ENCODE data around the gene CEP97. TPM values are rescaled to one million over a fixed set of nuclear protein-coding genes. Genes with fewer than 3 reads are reported as not detected.
"Not testable (repeated sequence)": the region's sequence is repeated elsewhere in the genome, so short reads cannot be mapped to it uniquely, and the experiment has no call there.

CEP97 gene
- total RNA-seq, 2 experiments from 2014 or later, result 16.1 to 17.1 TPM

DNA sequence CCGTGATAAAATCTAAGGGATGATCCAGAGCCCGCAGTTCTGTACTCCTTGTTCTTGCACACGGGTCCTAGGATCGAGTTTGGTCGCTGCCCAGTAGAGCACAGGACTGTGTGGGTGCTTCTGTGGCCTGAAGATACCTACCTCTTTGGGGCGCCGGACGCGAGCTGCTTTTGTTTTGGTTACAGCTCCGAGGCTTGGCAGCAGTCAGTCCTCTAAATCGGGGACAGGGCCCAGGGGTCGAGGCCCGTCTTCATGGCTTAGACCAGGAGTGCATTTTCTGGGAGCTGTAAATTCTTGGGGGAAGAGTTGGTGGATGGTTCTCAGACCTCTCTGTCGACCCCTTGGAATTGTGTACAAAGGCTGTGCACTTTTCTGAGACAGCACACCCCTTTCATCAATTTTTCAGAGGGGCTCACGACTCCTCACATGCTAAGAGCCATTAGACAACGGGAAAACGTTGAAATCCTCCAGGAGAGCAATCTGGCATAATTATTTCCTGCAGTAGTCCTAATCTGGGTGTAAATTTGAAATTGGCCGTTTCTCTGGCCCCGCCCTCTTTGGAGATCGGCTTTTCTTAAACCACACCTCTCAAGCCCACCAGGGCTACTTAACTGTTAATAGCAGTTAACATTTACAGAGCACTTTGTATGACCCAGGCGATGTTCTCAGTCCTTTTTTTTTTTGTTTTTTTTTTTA is 928 bp downstream of the CEP97 start:
- Mint-ChIP-seq H3K4me3 (peak overlapping the region; percentile 96), H3K27me3 (no peaks in the 10 kb centered on the region), H3K4me1 (peaks cover 33% of the 10 kb centered on the region), H3K36me3 (peaks cover 4% of the 10 kb centered on the region), H3K9me3 (no peaks in the 10 kb centered on the region), H3K27ac (peak overlapping the region; percentile 98)
- peak; percentile 29 for DNase-seq

DNA sequence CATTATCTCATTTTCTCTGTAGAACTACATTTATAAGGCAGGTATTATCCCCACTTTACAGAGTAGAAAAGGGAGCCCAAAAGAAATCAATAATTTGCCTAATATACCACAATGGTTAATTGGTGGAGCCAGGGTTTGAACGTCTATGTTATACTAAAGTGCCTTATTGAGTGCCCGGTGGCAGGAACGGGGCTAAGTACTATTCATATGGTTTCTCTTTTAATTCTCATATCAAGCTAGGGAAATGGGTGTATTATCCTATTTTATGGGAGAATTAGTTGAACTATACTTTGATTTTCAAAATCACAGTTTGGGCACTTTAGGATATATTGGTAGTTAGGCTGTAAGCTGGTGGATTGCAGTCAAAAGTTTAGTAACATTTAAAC is 1.5 kb downstream of the CEP97 start:
- Mint-ChIP-seq H3K27ac (no peak overlapping the region), H3K4me3 (peak overlapping the region; percentile 96), H3K36me3 (peaks cover 4% of the 10 kb centered on the region), H3K27me3 (no peaks in the 10 kb centered on the region), H3K4me1 (peaks cover 29% of the 10 kb centered on the region), H3K9me3 (no peaks in the 10 kb centered on the region)
- no peak for DNase-seq

DNA sequence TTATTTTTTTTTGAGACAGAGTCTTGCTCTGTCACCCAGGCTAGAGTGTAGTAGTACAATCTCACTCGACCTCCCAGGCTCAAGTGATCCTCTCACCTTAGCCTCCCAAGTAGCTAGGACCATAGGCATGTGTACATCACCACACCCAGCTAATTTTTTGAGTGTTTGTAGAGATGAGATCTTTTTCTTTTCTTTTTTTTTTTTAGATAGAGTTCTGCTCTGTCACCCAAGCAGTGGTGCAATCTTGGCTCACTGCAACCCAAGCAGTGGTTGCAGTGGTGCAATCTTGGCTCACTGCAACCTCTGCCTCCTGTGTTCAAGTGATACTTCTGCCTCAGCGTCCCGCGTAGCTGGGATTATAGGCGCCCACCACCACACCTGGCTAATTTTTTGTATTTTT is 5.2 kb downstream of the CEP97 start:
- peaks cover 8% of the 10 kb centered on the region for H3K4me1 Mint-ChIP-seq
- DNase-seq, result no peak
- peaks cover 18% of the 10 kb centered on the region for H3K36me3 Mint-ChIP-seq
- no peaks in the 10 kb centered on the region for H3K27me3 Mint-ChIP-seq
- H3K4me3 Mint-ChIP-seq, result no peak overlapping the region
- no peak overlapping the region for H3K27ac Mint-ChIP-seq
- no peaks in the 10 kb centered on the region for H3K9me3 Mint-ChIP-seq

DNA sequence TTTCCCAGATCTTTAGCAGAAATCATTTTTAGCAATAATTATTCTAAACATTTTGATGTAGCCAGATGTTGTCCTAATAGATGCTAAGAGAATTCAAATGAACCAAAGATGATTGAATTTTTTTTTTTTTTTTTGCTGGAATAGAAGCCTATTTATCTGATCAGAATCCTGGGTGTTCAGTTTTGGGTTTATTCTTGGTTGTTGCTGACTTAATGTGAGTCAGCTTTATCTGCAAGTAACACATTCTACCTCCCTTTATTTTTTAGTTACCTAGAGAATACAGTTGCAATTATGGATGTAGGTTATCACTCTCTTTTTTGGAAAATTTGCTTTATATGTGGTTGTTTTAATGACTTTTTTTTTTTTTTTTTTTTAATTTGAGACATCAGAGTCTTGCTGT is 6.4 kb downstream of the CEP97 start:
- Mint-ChIP-seq H3K27ac (no peak overlapping the region), H3K36me3 (peaks cover 30% of the 10 kb centered on the region), H3K9me3 (no peaks in the 10 kb centered on the region), H3K27me3 (no peaks in the 10 kb centered on the region), H3K4me3 (no peak overlapping the region), H3K4me1 (peaks cover 4% of the 10 kb centered on the region)
- no peak for DNase-seq

DNA sequence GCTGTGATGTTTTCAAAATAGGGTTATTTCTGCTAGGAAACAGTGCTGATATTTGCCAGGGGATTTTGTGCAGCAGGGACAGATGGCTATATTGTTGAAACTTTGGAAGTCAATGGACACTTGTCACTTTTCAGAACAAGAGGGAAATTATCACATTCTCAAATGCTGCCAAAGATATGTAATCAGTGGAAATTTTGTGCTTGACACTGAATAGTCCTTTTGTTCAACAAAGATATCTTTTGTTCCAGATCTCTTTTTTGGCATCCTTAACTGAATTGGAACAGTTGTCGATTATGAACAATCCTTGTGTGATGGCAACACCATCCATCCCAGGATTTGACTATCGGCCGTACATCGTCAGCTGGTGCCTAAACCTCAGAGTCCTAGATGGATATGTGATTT is 7.8 kb downstream of the CEP97 start:
- no peaks in the 10 kb centered on the region for H3K4me1 Mint-ChIP-seq
- peaks cover 40% of the 10 kb centered on the region for H3K36me3 Mint-ChIP-seq
- H3K9me3 Mint-ChIP-seq, result no peaks in the 10 kb centered on the region
- no peak overlapping the region for H3K4me3 Mint-ChIP-seq
- H3K27ac Mint-ChIP-seq, result no peak overlapping the region
- H3K27me3 Mint-ChIP-seq, result no peaks in the 10 kb centered on the region
- DNase-seq, result no peak

DNA sequence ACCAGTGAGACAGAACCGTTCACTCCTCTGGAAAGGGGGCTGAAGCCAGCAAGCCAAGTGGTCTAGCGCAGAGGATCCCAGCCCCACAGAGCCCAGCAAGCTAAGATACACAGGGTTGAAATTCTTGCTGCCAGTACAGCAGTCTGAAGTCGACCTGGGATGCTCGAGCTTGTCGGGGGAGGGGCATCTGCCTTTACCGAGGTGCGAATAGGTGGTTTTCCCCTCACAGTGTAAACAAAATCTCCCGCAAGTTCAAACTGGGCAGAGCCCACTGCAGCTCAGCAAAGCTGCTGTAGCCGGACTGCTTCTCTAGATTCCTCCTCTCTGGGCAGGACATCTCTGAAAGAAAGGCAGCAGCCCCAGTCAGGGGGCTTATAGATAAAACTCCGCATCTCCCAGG is 11.4 kb downstream of the CEP97 start:
- Mint-ChIP-seq H3K27ac (no peak overlapping the region), H3K36me3 (peaks cover 58% of the 10 kb centered on the region), H3K27me3 (no peaks in the 10 kb centered on the region), H3K4me3 (no peak overlapping the region), H3K4me1 (no peaks in the 10 kb centered on the region), H3K9me3 (no peaks in the 10 kb centered on the region)
- DNase-seq, result no peak

DNA sequence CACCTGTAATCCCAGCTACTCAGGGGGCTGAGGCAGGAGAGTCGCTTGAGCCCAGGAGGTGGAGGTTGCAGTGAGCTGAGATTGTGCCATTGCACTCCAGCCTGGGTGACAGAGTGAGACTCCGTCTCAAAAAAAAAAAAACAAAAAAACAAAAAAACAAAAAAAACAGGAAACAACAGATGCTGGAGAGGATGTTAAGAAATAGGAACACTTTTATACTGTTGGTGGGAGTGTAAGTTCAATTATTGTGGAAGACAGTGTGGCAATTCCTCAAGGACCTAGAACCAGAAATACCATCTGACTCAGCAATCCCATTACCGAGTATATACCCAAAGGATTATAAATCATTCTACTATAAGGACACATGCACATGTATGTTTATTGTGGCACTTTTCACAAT is 17.5 kb downstream of the CEP97 start:
- not testable (repeated sequence) for H3K4me3 Mint-ChIP-seq, DNase-seq, H3K9me3 Mint-ChIP-seq, H3K27ac Mint-ChIP-seq, H3K27me3 Mint-ChIP-seq, H3K4me1 Mint-ChIP-seq
- peaks cover 43% of the 10 kb centered on the region for H3K36me3 Mint-ChIP-seq

DNA sequence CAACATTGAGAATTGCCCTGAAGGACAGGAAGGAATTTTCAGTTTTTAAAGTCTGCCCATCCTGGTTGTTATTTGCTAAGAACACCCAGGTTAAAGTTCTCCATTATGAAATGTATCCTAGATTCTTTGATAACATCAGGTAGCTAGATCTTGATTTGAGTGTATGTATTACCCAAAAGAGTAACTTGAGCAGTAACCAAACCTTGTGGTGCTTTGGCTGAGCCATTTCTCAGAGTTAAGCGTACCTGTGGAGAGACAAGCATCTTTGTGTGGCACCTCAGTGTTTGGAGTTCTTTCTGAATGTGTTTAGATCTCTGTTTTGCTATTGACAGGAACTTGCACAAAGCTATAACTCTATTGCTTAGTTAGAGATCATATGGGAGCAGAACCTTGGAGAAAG is 20.4 kb downstream of the CEP97 start:
- Mint-ChIP-seq H3K27ac (no peak overlapping the region), H3K27me3 (no peaks in the 10 kb centered on the region), H3K9me3 (peaks cover 5% of the 10 kb centered on the region), H3K4me1 (no peaks in the 10 kb centered on the region), H3K4me3 (no peak overlapping the region), H3K36me3 (peaks cover 27% of the 10 kb centered on the region)
- DNase-seq, result no peak

DNA sequence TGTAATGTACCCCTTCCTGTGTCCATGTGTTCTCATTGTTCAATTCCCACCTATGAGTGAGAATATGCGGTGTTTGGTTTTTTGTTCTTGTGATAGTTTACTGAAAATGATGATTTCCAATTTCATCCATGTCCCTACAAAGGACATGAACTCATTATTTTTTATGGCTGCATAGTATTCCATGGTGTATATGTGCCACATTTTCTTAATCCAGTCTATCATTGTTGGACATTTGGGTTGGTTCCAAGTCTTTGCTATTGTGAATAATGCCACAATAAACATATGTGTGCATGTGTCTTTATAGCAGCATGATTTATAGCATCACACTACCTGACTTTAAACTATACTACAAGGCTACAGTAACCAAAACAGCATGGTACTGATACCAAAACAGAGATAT is 21.5 kb downstream of the CEP97 start:
- H3K27me3 Mint-ChIP-seq, H3K9me3 Mint-ChIP-seq, H3K27ac Mint-ChIP-seq, DNase-seq, H3K4me3 Mint-ChIP-seq, H3K4me1 Mint-ChIP-seq: not testable (repeated sequence)
- H3K36me3 Mint-ChIP-seq, result peaks cover 28% of the 10 kb centered on the region

DNA sequence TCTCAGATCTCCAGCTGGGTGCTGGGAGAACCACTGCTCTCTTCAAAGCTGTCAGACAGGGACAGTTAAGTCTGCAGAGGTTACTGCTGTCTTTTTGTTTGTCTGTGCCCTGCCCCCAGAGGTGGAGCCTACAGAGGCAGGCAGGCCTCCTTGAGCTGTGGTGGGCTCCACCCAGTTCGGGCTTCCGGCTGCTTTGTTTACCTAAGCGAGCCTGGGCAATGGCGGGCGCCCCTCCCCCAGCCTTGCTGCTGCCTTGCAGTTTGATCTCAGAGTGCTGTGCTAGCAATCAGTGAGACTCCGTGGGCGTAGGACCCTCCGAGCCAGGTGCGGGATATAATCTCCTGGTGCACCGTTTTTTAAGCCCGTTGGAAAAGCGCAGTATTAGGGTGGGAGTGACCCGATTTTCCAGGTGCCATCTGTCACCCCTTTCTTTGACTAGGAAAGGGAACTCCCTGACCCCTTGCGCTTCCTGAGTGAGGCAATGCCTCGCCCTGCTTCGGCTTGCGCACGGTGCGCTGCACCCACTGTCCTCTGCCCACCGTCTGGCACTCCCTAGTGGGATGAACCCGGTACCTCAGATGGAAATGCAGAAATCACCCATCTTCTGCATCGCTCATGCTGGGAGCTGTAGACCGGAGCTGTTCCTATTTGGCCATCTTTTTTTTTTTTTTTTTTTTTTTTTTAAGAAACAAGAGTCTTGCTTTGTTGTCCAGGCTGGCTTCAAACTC is 29.1 kb downstream of the CEP97 start:
- H3K27ac Mint-ChIP-seq, H3K4me1 Mint-ChIP-seq, DNase-seq, H3K27me3 Mint-ChIP-seq, H3K4me3 Mint-ChIP-seq, H3K9me3 Mint-ChIP-seq: not testable (repeated sequence)
- H3K36me3 Mint-ChIP-seq, result peaks cover 55% of the 10 kb centered on the region

DNA sequence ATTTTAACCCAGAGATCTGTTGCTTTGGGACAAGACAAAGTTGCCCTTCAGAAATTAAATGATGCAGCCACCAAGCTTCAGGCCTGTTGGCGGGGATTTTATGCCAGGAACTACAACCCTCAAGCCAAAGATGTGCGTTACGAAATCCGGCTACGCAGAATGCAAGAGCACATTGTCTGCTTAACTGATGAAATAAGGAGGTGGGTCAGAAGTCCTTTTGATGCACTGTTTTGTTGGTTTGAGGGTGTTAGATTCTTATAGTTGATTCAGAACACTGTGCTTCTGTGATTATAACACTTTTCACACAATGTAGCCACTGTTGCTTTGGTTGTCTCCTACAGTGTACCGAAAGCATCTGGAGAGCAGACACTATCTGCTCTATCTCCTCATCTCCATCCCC is 33.8 kb downstream of the CEP97 start:
- Mint-ChIP-seq H3K4me1 (no peaks in the 10 kb centered on the region), H3K27ac (no peak overlapping the region), H3K4me3 (no peak overlapping the region), H3K27me3 (no peaks in the 10 kb centered on the region), H3K36me3 (peaks cover 52% of the 10 kb centered on the region), H3K9me3 (no peaks in the 10 kb centered on the region)
- no peak for DNase-seq

DNA sequence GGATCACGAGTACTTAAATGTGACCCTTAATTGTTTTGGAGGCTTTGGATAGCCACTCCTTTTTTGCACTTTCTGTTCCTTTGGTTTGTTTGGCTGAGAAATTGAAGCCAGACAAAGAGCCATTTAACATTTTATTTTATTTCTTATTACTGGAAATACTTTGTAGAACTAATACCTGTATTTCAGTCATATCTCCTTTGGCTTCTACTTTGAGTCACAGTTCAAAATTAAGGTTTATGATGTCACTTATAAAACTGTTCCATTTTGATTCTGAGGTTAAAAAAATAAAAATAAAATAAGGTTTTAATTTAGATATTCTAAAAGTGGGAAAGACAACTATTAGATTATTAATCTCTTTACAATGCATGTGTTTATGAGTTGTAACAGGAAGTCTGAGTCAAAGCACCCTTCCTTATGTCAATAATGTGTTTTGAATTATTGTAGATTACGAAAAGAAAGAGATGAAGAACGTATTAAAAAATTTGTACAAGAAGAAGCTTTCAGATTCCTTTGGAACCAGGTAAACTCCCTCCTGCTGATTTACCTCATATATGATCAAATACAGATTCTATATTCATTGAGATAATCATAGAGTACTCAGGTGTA is 37.7 kb downstream of the CEP97 start:
- H3K4me3 Mint-ChIP-seq, result no peak overlapping the region
- no peaks in the 10 kb centered on the region for H3K27me3 Mint-ChIP-seq
- DNase-seq, result no peak
- no peaks in the 10 kb centered on the region for H3K9me3 Mint-ChIP-seq
- H3K4me1 Mint-ChIP-seq, result no peaks in the 10 kb centered on the region
- H3K27ac Mint-ChIP-seq, result no peak overlapping the region
- peaks cover 42% of the 10 kb centered on the region for H3K36me3 Mint-ChIP-seq

DNA sequence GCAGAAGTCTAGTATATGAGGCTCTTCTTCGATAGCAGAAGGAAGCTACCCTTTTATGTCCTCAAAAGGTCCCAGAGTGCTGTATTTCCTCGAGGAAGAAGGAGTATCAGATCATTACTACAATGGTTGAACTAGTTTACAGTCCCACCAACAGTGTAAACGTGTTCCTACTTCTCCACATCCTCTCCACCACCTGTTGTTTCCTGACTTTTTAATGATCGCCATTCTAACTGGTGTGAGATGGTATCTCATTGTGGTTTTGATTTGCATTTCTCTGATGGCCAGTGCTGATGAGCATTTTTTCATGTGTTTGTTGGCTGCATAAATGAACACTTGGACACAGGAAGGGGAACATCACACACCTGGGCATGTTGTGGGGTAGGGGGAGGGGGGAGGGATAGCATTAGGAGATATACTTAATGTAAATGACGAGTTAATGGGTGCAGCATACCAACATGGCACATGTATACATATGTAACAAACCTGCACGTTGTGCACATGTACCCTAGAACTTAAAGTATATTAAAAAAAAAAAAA is 53.4 kb downstream of the CEP97 start:
- not testable (repeated sequence) for H3K9me3 Mint-ChIP-seq, H3K27me3 Mint-ChIP-seq, DNase-seq, H3K36me3 Mint-ChIP-seq
- H3K4me1 Mint-ChIP-seq, result peaks cover 39% of the 10 kb centered on the region
- H3K4me3 Mint-ChIP-seq, result peak overlapping the region; percentile 50
- H3K27ac Mint-ChIP-seq, result peak overlapping the region; percentile 60

DNA sequence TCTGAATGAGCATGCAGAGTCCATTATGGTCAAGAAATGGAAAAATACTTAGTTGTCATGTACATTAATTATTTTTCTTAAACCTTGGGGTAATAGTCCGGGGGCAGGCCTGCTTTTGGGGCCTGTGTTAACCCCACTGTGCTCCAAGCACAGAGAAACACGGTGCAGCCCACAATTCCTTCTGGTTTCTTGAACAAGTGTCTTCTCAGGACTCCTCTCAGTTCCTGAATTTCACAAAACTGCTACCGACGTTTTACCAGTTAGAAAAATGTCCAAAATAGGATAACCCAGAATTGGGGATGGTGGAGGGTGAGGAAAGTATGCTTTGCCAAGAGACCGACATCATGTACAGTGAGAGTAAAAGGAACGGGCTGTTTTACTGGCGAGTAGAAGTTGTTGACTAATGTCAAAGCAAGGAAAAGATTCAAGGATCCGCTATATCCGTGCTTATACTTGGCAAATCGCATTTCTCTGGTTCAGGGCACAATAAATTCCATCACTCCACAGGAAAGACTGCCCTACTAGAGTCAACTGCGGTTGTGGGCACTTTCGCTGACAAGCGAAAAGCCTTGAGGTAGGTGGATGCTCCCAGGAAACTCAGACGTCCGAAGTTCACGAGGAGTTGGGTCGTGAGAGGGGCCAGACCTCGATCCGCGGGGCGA is 54.1 kb downstream of the CEP97 start:
- Mint-ChIP-seq H3K4me3 (peak overlapping the region; percentile 93), H3K27ac (peak overlapping the region; percentile 94), H3K27me3 (no peaks in the 10 kb centered on the region), H3K9me3 (no peaks in the 10 kb centered on the region), H3K4me1 (peaks cover 41% of the 10 kb centered on the region), H3K36me3 (peaks cover 5% of the 10 kb centered on the region)
- DNase-seq, result no peak

All from activated naive CD8-positive, alpha-beta T cell treated with anti-CD3 and anti-CD28 coated beads for 36 hours (primary cell).